MG63 (cell line): ENCODE measurements around the gene RIC1. TPM values are rescaled to one million over a fixed set of nuclear protein-coding genes. Genes with fewer than 3 reads are reported as not detected.
"Not testable (repeated sequence)": the region's sequence is repeated elsewhere in the genome, so short reads cannot be mapped to it uniquely, and the experiment has no call there.

Experiments
- DNase-seq: peaks from one replicate; pipeline ENCODE4 v3.0.0-alpha.2; 2020
- H3K27me3 ChIP-seq: fragments of 250-450 bp; sonication (Bioruptor Pico); 2 replicates; pipeline ENCODE4 v1.5.1; 2020; ENCODE audit warnings: mild to moderate bottlenecking, moderate library complexity
- H3K36me3 ChIP-seq: fragments of 250-450 bp; sonication (Bioruptor Pico); 2 replicates; pipeline ENCODE4 v1.5.1; 2020; ENCODE audit warnings: mild to moderate bottlenecking, moderate library complexity
- H3K4me3 ChIP-seq: fragments of 250-450 bp; sonication (Bioruptor Pico); 2 replicates; pipeline ENCODE4 v1.5.1; 2020; ENCODE audit warnings: mild to moderate bottlenecking, moderate library complexity
- H3K9me3 ChIP-seq: fragments of 250-450 bp; sonication (Bioruptor Pico); 2 replicates; pipeline ENCODE4 v1.5.1; 2020; ENCODE audit warnings: mild to moderate bottlenecking, moderate library complexity
- total RNA-seq: library from RNA; depleted of rRNA; stranded (reverse); fragments of >200 nt; shearing (Covaris generic); gene quantifications from 2 replicates; pipeline ENCODE4 v1.2.3, GENCODE V29; 2014; ENCODE audit warnings: low replicate concordance

The RIC1 gene
- total RNA-seq, 1 experiment from 2014 or later = 4.1 TPM

- Histone ChIP-seq H3K4me3 (no peak overlapping the region), H3K27me3 (no peaks in the 10 kb centered on the region), H3K36me3 (no peaks in the 10 kb centered on the region), H3K9me3 (no peaks in the 10 kb centered on the region)
- DNase-seq = no peak
These were observed 68.0 kb downstream of the RIC1 start for GRCh38 chr9:5696884-5697283.

- Histone ChIP-seq H3K9me3 (no peaks in the 10 kb centered on the region), H3K36me3 (no peaks in the 10 kb centered on the region), H3K27me3 (no peaks in the 10 kb centered on the region), H3K4me3 (no peak overlapping the region)
- no peak for DNase-seq
These were observed 69.1 kb downstream of the RIC1 start for GRCh38 chr9:5698004-5698403.

GRCh38 chr9:5698810-5699556 is 70.1 kb downstream of the RIC1 start:
- DNase-seq = no peak

GRCh38 chr9:5708414-5708813 is 79.5 kb downstream of the RIC1 start:
- no peak for DNase-seq
- no peak overlapping the region for H3K4me3 ChIP-seq
- no peaks in the 10 kb centered on the region for H3K27me3 ChIP-seq
- H3K9me3 ChIP-seq = 0 out of 2 replicates have a peak, but pooled peaks cover 2% of the 10 kb centered on the region
- no peaks in the 10 kb centered on the region for H3K36me3 ChIP-seq

More at GRCh38 chr9:5698810-5699556, 70.1 kb downstream of the RIC1 start:
- Histone ChIP-seq H3K27me3 (no peaks in the 10 kb centered on the region), H3K4me3 (no peak overlapping the region), H3K36me3 (no peaks in the 10 kb centered on the region), H3K9me3 (no peaks in the 10 kb centered on the region)

- H3K4me3 ChIP-seq = no peak overlapping the region
- 0 out of 2 replicates have a peak, but pooled peaks cover 2% of the 10 kb centered on the region for H3K9me3 ChIP-seq
- H3K36me3 ChIP-seq = no peaks in the 10 kb centered on the region
- H3K27me3 ChIP-seq = no peaks in the 10 kb centered on the region
- no peak for DNase-seq
These were observed 83.9 kb downstream of the RIC1 start for GRCh38 chr9:5712651-5713390.

- H3K27me3 ChIP-seq = no peaks in the 10 kb centered on the region
- DNase-seq = no peak
- H3K36me3 ChIP-seq = no peaks in the 10 kb centered on the region
- H3K4me3 ChIP-seq = no peak overlapping the region
- no peaks in the 10 kb centered on the region for H3K9me3 ChIP-seq
These were observed 85.8 kb downstream of the RIC1 start for GRCh38 chr9:5714501-5715401.

- no peaks in the 10 kb centered on the region for H3K36me3 ChIP-seq
- H3K9me3 ChIP-seq = no peaks in the 10 kb centered on the region
- H3K4me3 ChIP-seq = no peak overlapping the region
- DNase-seq = no peak
- no peaks in the 10 kb centered on the region for H3K27me3 ChIP-seq
These were observed 86.7 kb downstream of the RIC1 start for GRCh38 chr9:5715548-5716127.

GRCh38 chr9:5717434-5717833 is 88.5 kb downstream of the RIC1 start:
- not testable (repeated sequence) for H3K27me3 ChIP-seq, H3K9me3 ChIP-seq, H3K36me3 ChIP-seq, DNase-seq, H3K4me3 ChIP-seq

- H3K4me3 ChIP-seq = no peak overlapping the region
- DNase-seq = no peak
- no peaks in the 10 kb centered on the region for H3K27me3 ChIP-seq
- peaks cover 4% of the 10 kb centered on the region; the same call in 1 of the 2 replicates for H3K36me3 ChIP-seq
- H3K9me3 ChIP-seq = no peaks in the 10 kb centered on the region
These were observed 89.6 kb downstream of the RIC1 start for GRCh38 chr9:5718296-5719032.

- no peaks in the 10 kb centered on the region for H3K9me3 ChIP-seq
- H3K4me3 ChIP-seq = no peak overlapping the region
- H3K36me3 ChIP-seq = peaks cover 4% of the 10 kb centered on the region; the same call in 1 of the 2 replicates
- DNase-seq = no peak
- no peaks in the 10 kb centered on the region for H3K27me3 ChIP-seq
These were observed 90.4 kb downstream of the RIC1 start for GRCh38 chr9:5719100-5719926.

- H3K4me3 ChIP-seq = no peak overlapping the region
- H3K36me3 ChIP-seq = peaks cover 4% of the 10 kb centered on the region; the same call in 1 of the 2 replicates
- no peaks in the 10 kb centered on the region for H3K27me3 ChIP-seq
- no peak for DNase-seq
- no peaks in the 10 kb centered on the region for H3K9me3 ChIP-seq
These were observed 91.2 kb downstream of the RIC1 start for GRCh38 chr9:5720151-5720550.

GRCh38 chr9:5721279-5722087 is 92.6 kb downstream of the RIC1 start:
- no peaks in the 10 kb centered on the region for H3K27me3 ChIP-seq
- H3K4me3 ChIP-seq = no peak overlapping the region
- H3K36me3 ChIP-seq = peaks cover 4% of the 10 kb centered on the region; the same call in 1 of the 2 replicates
- H3K9me3 ChIP-seq = no peaks in the 10 kb centered on the region
- DNase-seq = no peak

- not testable (repeated sequence) for H3K27me3 ChIP-seq, H3K9me3 ChIP-seq, H3K36me3 ChIP-seq, H3K4me3 ChIP-seq, DNase-seq
These were observed 93.8 kb downstream of the RIC1 start for GRCh38 chr9:5722679-5723078.

- H3K9me3 ChIP-seq = no peaks in the 10 kb centered on the region
- H3K4me3 ChIP-seq = no peak overlapping the region
- DNase-seq = no peak
- H3K27me3 ChIP-seq = no peaks in the 10 kb centered on the region
- no peaks in the 10 kb centered on the region for H3K36me3 ChIP-seq
These were observed 106.2 kb downstream of the RIC1 start for GRCh38 chr9:5735072-5735471.
